ENCODE data around the gene VWA1.
"Not testable (repeated sequence)": the region's sequence is repeated elsewhere in the genome, so short reads cannot be mapped to it uniquely, and the experiment has no call there.

DNA sequence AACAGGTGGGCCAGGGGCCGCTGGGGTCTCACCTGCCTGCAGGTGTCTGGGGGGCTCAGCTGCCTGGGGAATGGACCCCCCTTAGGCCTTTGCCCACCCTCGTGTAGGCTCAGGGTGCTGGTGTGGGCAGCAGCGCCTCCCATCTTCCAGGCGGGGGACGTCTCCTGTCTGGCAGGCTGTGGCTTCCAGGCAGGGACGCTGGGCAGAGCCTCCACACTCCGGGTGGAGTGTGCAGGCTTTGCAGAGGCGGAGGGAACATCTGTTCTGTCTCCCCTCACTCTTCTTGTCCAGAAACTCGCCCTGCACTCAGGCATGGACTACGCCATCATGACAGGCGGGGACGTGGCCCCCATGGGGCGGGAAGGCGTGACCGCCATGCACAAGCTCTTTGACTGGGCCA, 20.4 kb downstream of the VWA1 start:
- TF ChIP-seq, protein P1, sequence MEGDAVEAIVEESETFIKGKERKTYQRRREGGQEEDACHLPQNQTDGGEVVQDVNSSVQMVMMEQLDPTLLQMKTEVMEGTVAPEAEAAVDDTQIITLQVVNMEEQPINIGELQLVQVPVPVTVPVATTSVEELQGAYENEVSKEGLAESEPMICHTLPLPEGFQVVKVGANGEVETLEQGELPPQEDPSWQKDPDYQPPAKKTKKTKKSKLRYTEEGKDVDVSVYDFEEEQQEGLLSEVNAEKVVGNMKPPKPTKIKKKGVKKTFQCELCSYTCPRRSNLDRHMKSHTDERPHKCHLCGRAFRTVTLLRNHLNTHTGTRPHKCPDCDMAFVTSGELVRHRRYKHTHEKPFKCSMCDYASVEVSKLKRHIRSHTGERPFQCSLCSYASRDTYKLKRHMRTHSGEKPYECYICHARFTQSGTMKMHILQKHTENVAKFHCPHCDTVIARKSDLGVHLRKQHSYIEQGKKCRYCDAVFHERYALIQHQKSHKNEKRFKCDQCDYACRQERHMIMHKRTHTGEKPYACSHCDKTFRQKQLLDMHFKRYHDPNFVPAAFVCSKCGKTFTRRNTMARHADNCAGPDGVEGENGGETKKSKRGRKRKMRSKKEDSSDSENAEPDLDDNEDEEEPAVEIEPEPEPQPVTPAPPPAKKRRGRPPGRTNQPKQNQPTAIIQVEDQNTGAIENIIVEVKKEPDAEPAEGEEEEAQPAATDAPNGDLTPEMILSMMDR (IDR thresholded peaks at IDR 0.05), result not testable (repeated sequence)
- not testable (repeated sequence) for TF ChIP-seq POLR2AphosphoS5, POLR2A (IDR thresholded peaks at IDR 0.05)
